ENCODE data around the gene TASP1. TPM values are rescaled to one million over a fixed set of nuclear protein-coding genes. Genes with fewer than 3 reads are reported as not detected.

The TASP1 gene
- total RNA-seq, 2 experiments from 2014 or later: 10.7 to 11.3 TPM

GRCh38 chr20:13464702-13465101, 174.0 kb downstream of the TASP1 start:
- Histone ChIP-seq H3K9me3 (ENCODE audit: control insufficient read depth in 1 of 2, insufficient read depth in 1 of 2, low read length in 2 of 2) (no peaks in the 10 kb centered on the region), H3K4me1 (ENCODE audit: insufficient read depth, low read length) (no peaks in the 10 kb centered on the region), H3K27me3 (ENCODE audit: control insufficient read depth in 1 of 2, insufficient read depth in 2 of 2, low read length in 2 of 2) (no peaks in the 10 kb centered on the region), H3K36me3 (ENCODE audit: insufficient read depth, low read length) (no peaks in the 10 kb centered on the region), H3K4me3 (ENCODE audit: low read length) (no peak overlapping the region), H3K27ac (ENCODE audit: low read depth in 1 of 2, low read length in 2 of 2) (no peak overlapping the region)
- CTCF ChIA-PET: no interaction called here
- no peak for TF ChIP-seq CTCF (IDR thresholded peaks at IDR 0.05)
- DNase-seq (no peak), ATAC-seq (ENCODE audit: poor library complexity) (no peak)
- Mint-ChIP-seq H3K9me3 (no peaks in the 10 kb centered on the region), H3K27me3 (no peaks in the 10 kb centered on the region), H3K4me1 (ENCODE audit: low read depth) (no peaks in the 10 kb centered on the region), H3K4me3 (no peak overlapping the region), H3K27ac (no peak overlapping the region), H3K36me3 (ENCODE audit: low read depth) (peaks cover 31% of the 10 kb centered on the region)
- POLR2A ChIA-PET: no interaction called here
- intact Hi-C loops (cut with DNase I, micrococcal nuclease): no loop called here

DNA sequence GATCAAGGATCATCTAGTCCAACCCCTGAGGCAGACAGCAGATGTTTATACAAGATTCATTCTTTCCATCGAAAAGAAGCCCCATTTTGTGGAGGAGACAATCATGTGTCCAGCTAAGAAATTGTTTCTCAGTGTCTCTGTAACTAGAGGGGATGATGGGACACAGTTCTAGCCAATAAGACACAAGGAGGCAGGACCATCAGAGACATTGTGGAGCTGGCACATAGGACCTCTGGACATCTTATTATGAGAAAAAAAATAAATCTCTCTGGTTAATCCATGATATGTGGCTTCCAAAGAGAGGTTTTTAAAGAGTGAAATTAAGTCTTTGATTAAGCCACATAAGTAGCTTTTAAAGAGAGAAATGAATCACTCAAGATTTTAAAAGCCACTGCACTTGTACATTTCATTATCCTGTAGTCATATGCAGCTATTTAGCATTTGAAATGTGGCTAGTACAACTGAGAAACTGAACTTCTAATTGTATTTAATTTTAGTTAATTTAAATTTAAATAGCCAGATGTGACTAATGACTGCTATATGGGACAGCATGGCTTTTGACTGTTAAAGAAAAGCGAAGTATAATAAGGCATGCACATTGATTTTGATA, 176.8 kb downstream of the TASP1 start:
- CTCF ChIA-PET: no interaction called here
- no peaks in the 10 kb centered on the region for H3K27me3 ChIP-seq (ENCODE audit: control insufficient read depth in 1 of 2, insufficient read depth in 2 of 2, low read length in 2 of 2)
- POLR2A ChIA-PET: interaction anchor here (0.8 kb wide), 1 partner anchor 35 kb away, joined by 3 read pairs; no protein-coding TSS in a partner anchor
- H3K36me3 ChIP-seq (ENCODE audit: insufficient read depth, low read length): no peaks in the 10 kb centered on the region
- TF ChIP-seq CTCF (IDR thresholded peaks at IDR 0.05): no peak
- intact Hi-C loops (cut with DNase I, micrococcal nuclease): no loop called here
- H3K9me3 ChIP-seq (ENCODE audit: control insufficient read depth in 1 of 2, insufficient read depth in 1 of 2, low read length in 2 of 2): no peaks in the 10 kb centered on the region
- Mint-ChIP-seq H3K4me3 (no peak overlapping the region), H3K9me3 (no peaks in the 10 kb centered on the region), H3K27ac (no peak overlapping the region), H3K27me3 (no peaks in the 10 kb centered on the region), H3K4me1 (ENCODE audit: low read depth) (no peaks in the 10 kb centered on the region), H3K36me3 (ENCODE audit: low read depth) (peaks cover 12% of the 10 kb centered on the region)
- H3K4me1 ChIP-seq (ENCODE audit: insufficient read depth, low read length): no peaks in the 10 kb centered on the region
- no peak overlapping the region for H3K27ac ChIP-seq (ENCODE audit: low read depth in 1 of 2, low read length in 2 of 2)
- ATAC-seq (ENCODE audit: poor library complexity): no peak
- no peak for DNase-seq
- no peak overlapping the region for H3K4me3 ChIP-seq (ENCODE audit: low read length)

DNA sequence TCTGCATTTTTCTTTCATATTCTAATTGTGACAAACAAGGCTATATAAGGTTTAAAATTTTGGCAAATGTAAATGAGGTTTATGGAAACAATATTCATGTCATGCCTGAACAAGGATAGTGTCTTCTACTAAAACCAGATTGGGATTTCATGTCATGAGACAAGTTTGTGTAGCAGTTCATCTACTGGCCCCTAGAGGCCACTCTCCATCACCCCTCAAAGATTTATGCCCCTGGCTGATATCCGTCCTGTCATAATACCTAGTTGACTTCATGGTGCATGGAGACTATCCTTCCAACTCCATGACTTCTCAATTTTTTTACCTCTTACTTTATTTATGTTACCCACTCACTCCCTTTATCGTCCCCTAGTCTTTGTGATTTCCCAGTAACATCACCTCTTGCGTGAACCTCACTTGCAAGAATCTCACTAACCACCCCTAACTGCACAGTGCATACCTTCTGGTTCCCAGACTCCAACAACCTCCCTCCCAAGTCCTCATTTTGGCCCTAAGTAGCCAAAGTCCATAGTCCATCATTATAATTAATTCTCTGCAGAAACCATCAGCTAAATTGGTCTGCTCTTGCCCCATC, 179.8 kb downstream of the TASP1 start:
- CTCF ChIA-PET: no interaction called here

More for the DNA sequence above, 179.8 kb downstream of the TASP1 start:
- POLR2A ChIA-PET: no interaction called here
- H3K36me3 ChIP-seq (ENCODE audit: insufficient read depth, low read length): no peaks in the 10 kb centered on the region
- H3K4me1 ChIP-seq (ENCODE audit: insufficient read depth, low read length): no peaks in the 10 kb centered on the region
- no peaks in the 10 kb centered on the region for H3K9me3 ChIP-seq (ENCODE audit: control insufficient read depth in 1 of 2, insufficient read depth in 1 of 2, low read length in 2 of 2)
- no peak for ATAC-seq (ENCODE audit: poor library complexity)
- no peaks in the 10 kb centered on the region for H3K4me1 Mint-ChIP-seq (ENCODE audit: low read depth)
- peaks cover 13% of the 10 kb centered on the region for H3K36me3 Mint-ChIP-seq (ENCODE audit: low read depth)
- H3K27me3 Mint-ChIP-seq: no peaks in the 10 kb centered on the region
- H3K27ac Mint-ChIP-seq: no peak overlapping the region
- H3K27me3 ChIP-seq (ENCODE audit: control insufficient read depth in 1 of 2, insufficient read depth in 2 of 2, low read length in 2 of 2): no peaks in the 10 kb centered on the region
- intact Hi-C loops (cut with DNase I, micrococcal nuclease): loop anchor here in 1 of 2 experiments (5.0 kb wide), 1 partner anchor 313 kb away; no protein-coding TSS in a partner anchor
- DNase-seq: peak in 3 of 14 experiments; percentile 8 to 27 (median 19)
- H3K4me3 Mint-ChIP-seq: no peak overlapping the region
- peak; percentile 28 for TF ChIP-seq CTCF (IDR thresholded peaks at IDR 0.05)
- no peak overlapping the region for H3K27ac ChIP-seq (ENCODE audit: low read depth in 1 of 2, low read length in 2 of 2)
- H3K4me3 ChIP-seq (ENCODE audit: low read length): no peak overlapping the region
- H3K9me3 Mint-ChIP-seq: no peaks in the 10 kb centered on the region
